Brain pericyte (primary cell): ENCODE measurements around the gene EHHADH.
A peak's percentile ranks its signal among the peaks of the same experiment; 100 is the strongest.
"Not testable (repeated sequence)": the region's sequence is repeated elsewhere in the genome, so short reads cannot be mapped to it uniquely, and the experiment has no call there.

Experiments
- DNase-seq: peaks from one replicate; pipeline ENCODE4 v3.0.0-alpha.2; 2012; ENCODE audit warnings: low read depth, low spot score

EHHADH gene

GRCh38 chr3:185253645-185254410 lies at the start of gene EHHADH:
TSS of gene EHHADH (minus strand) at chr3:185254049. CDS start at chr3:185254022, 27 bp downstream.
- no peak for DNase-seq

DNA sequence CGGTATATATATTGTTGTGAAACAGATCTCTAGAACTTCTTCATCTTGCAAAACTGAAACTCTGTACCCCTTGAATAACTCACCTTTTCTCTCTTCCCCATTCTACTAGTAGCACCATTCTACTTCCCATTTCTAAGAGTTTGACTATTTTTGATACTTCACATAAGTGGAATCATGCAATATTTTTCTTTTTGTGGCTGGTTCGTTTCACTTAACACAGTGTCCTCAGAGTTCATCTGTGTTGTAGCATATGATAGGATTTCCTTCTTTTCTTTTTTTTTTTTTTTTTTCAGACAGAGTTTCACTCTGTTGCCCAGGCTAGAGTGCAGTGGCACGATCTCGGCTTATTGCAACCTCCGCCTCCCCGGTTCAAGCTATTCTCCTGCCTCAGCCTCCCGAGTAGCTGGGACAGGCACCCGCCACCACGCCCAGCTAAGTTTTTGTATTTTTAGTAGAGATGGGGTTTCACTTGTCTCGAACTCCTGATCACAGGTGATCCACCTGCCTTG lies 46.1 kb upstream of the EHHADH start:
- DNase-seq: not testable (repeated sequence)

GRCh38 chr3:185297867-185298266 lies 44.0 kb upstream of the EHHADH start:
- DNase-seq: no peak

- no peak for DNase-seq
Measured at GRCh38 chr3:185292238-185292637, 38.4 kb upstream of the EHHADH start.

- no peak for DNase-seq
Measured at GRCh38 chr3:185290266-185290665, 36.4 kb upstream of the EHHADH start.

DNA sequence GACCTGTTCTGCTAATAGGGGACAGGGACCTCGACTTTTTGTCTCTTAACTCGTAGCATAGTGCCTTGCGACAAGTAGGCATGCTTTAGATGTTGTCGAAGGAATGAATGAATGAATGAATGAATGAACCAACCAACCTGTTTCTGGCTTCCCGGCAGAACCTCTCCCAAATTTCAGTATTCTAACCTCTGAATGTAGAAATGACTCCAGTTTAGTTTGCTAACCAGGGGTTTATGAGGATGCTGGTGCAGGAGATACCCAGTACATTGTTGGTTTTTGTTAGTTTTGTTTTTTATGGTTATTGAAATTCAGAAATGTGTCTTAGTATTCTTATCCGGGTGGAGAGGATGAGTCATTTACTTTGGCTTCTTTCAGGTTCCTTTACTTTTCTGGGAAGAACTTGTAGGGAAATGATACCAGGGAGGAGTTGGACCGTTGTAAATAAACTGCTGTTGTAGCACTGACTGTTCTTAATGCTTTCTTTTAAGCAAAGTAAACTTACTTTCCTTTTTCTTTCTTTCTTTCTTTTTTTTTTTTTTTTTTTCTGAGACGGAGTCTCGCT lies 29.6 kb upstream of the EHHADH start:
- DNase-seq: no peak

GRCh38 chr3:185282696-185283373 lies 29.0 kb upstream of the EHHADH start:
- peak; percentile 75 for DNase-seq

DNA sequence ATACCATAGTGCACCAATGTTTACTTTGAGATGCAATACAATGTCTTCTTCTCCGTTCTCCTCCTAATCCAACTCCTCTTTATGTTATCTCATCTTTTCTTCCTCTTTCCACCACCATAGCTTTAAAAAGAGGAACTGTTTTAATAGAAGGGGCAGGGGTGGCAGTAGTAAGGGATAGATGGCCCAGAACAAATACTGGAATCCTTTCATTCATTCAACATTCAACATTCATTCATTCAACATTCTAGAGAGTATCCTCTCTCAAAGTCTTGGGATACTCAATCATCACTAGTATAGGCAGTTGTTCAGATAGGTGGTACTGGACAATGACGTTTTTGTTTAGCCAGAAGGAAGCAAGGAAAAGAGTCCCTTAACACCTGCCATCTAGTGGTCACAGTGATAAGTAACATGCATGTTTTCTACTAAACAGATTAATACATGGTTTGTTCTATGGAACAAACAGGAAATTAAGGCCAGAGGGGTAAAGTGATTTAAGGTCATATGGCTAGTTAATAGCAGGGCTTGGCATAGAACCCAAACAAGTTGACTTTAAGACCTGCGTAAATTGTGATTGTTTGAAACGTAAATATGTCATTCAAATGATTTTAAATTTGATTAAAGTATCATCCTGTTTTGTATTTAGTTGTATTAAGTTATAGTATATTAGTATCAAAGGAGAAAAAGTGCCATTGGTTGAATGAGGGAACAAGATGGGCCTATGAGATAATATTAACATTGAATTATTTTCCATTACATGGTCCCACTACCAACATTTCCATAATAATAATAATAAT lies 26.9 kb upstream of the EHHADH start:
- DNase-seq: no peak

DNA sequence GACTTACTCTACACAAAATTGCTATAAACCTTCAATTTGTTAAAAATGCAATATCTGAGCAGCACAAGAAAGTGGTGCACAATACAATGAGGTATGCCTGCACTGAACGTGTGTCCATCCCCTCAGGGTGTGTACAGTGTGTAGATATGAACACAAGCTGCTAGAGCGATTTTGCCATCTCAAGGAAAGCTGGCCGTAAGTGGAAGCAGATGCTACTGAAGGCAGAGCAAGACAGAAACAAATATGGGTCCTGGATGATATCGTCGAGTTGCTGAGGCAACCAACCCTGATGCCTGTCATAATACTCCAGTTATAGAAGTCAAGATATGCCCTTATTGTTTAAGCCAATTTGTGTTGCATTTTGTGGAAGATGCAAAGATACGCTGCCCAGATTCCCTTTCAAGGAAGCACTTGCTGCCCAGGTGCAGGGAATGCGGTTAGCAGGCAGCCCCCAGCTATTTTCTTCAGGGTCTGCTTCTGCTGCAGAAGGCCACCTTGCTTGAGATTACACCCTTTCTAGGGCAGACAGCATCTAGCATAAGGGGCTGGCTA lies 25.8 kb upstream of the EHHADH start:
- no peak for DNase-seq

DNA sequence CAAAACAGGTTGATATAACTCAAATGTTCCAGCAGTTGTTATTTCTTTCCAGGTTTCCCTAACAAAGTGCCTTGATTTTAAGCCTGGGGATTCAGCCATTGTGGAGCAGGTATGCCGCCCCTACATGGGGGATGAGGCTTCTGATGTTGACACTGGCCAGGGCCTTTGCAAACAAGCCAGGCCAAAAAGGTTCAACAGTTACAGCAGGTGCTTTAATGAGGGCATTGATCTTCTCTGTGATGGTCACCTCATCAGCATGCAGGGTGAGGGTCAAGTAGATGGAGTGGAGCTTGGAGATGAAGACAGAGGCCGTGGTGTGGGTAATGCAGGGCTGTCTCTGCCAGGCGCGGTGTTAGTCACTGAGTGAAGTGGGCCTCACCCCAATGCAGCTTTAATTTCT lies 22.6 kb upstream of the EHHADH start:
- DNase-seq: no peak

DNA sequence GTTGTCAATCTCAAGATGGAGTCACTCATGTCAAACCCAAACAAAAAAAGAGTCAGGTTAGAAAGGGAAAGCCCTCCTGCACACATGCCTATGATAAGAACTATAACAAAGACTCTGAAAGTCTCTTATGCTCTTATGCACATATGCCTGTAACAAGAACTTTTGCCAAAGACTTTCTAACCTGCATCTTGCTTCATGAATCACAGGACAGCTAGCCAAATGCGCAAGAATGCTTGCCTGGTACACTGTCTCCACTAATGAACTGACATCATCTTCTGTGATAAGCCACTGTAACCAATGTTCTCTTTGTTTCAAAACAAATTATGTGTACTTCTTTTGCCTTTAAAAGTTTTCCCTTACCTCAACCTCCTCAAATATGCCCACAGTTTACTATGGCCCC lies 18.2 kb upstream of the EHHADH start:
- DNase-seq: no peak

DNA sequence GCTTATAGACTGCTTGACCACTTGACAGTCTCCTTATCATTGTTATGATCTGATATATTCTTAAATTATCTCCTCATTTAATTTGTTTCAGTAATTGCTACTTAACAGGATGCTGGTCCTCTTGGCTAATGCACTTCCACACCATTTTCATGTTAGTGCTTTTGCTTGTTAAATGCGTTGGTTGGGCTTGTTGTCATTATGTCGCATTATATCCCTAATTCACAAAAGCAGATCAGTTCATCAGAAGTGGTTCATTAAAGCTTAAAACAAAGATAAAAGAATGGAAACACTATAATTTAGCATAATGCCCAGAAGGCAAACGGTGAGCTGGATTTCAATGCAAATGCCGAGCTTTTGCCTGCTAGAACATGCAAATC lies 17.1 kb upstream of the EHHADH start:
- no peak for DNase-seq

- DNase-seq: no peak
Measured at GRCh38 chr3:185270262-185270955, 16.6 kb upstream of the EHHADH start.

DNA sequence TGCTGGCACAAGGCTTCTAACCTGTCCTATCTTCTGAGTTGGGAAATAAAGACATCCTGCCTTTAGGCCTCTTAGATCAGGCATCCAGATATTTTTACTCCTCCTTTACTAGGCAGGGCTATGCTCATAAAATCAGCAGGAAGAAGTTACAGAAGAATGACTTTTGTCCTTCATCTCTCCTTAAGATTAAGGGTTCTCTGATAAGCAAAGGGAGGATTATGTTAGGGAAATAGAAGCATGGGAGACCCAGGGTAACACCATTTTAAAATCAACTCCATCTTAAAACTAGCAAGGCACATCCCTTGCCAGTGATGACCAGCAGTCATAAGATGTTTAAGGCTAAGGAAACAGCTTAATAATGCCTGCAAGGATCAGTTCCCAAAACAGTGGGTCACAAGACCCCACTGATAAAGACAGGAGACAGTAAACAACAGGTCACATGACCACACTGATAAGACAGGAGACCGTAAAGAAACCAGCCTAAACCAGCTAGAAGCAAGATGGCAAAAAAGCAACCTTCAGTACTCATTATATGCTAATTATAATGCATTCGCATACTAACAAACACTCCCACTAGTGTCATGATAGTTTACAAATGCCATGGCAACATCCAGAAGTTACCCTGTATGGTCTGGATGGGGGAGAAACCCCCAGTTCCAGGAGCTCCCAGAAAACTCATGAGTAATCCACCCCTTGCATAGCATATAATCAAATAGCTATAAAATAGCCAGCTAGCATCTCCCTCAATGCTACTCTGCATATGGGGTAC lies 14.5 kb upstream of the EHHADH start:
- DNase-seq: no peak

GRCh38 chr3:185267193-185267592 lies 13.3 kb upstream of the EHHADH start:
- DNase-seq: no peak

DNA sequence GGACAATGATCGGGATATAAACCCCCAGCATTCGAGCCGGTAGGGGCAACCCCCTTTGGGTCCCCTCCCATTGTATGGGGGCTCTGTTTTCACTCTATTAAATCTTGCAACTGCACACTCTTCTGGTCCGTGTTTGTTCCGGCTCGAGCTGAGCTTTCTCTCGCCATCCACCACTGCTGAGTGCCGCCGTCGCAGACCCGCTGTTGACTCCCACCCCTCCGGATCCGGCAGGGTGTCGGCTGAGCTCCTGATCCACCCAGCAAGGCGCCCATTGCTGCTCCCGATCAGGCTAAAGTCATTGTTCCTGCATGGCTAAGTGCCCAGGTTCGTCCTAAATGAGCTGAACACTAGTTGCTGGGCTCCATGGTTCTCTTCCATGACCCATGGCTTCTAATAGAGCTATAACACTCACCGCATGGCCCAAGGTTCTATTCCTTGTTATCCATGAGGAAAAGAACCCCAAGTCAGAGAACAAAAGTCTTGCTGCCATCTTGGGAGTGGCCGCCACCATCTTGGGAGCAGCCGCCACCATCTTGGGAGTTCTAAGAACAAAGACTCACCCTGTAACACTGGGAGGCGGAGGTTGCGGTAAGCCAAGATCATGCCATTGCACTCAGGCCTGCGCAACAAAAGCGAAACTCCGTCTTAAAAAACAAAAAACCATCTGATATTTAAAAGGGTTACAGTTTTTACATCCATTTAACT lies 11.2 kb upstream of the EHHADH start:
- DNase-seq: no peak

GRCh38 chr3:185263423-185263822 lies 9.6 kb upstream of the EHHADH start:
- DNase-seq: no peak

GRCh38 chr3:185257334-185257733 lies 3.5 kb upstream of the EHHADH start:
- no peak for DNase-seq

- DNase-seq: no peak
Measured at GRCh38 chr3:185254799-185255198, 950 bp upstream of the EHHADH start.

DNA sequence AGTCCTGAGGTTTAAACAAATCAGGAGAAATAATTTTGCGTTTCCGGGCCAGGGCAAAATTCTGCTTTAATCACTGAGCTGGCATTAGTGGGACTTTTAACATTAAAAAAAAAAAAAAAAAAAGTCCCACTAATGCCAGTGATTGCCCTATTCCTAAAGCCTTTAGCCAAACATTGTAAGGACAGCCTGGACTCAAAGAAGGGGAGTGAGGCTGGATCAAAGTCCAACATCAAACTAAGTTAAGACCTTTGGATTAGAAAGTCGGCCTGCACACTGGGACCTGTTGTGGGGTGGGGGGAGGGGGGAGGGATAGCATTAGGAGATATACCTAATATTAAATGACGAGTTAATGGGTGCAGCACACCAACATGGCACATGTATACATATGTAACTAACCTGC lies 716 bp downstream of the EHHADH start:
- not testable (repeated sequence) for DNase-seq
